H1 (cell line): ENCODE results near the gene SH3BP2. TPM values are rescaled to one million over a fixed set of nuclear protein-coding genes. Genes with fewer than 3 reads are reported as not detected.

ENCODE experiments used
- CTCF ChIA-PET: fragments of 300-600 bp; sonication (Branson Sonifier 250); formaldehyde crosslinking; loops from one replicate; lab custom pipeline; 2021; ENCODE audit not compliant: partially characterized antibody; lab: Charles Lee
- POLR2A ChIA-PET: fragments of 300-600 bp; sonication (Branson Sonifier 250); formaldehyde crosslinking; loops from one replicate; lab custom pipeline; 2021; ENCODE audit warnings: inconsistent platforms; ENCODE audit not compliant: partially characterized antibody; lab: Charles Lee
- DNase-seq, 2 experiments: peaks; one replicate each; pipeline versions ENCODE4 v3.0.0 to v3.0.0-alpha.2; 2010 to 2022; ENCODE audit warnings: low spot score in 2 of 2, low read depth in 1 of 2, mixed read lengths in 1 of 2
- FAIRE-seq: peaks from 2 replicates; lab custom pipeline; 2011; peaks lifted over from hg19 to GRCh38; lab: Jason Lieb, UNC
- H2AFZ ChIP-seq: 2 replicates; pipeline ENCODE4 v1.8.1; 2012; ENCODE audit warnings: low read length, inconsistent platforms
- H2AK5ac ChIP-seq: 2 replicates; pipeline ENCODE4 v1.6.1; 2013; ENCODE audit warnings: low read depth, low read length
- H2BK120ac ChIP-seq: replicated peaks from 2 replicates; pipeline ENCODE3; 2013; ENCODE audit warnings: low read depth, low read length, inconsistent platforms
- H2BK12ac ChIP-seq: 2 replicates; pipeline ENCODE4 v1.6.1; 2013; ENCODE audit warnings: low read depth, low read length
- H2BK15ac ChIP-seq: 2 replicates; pipeline ENCODE4 v1.6.1; 2013; ENCODE audit warnings: low read length
- H2BK20ac ChIP-seq: 2 replicates; pipeline ENCODE4 v1.6.1; 2013; ENCODE audit warnings: low read length
- H2BK5ac ChIP-seq: 2 replicates; pipeline ENCODE4 v1.6.1; 2013; ENCODE audit warnings: low read depth, low read length
- H3K14ac ChIP-seq: 2 replicates; pipeline ENCODE4 v1.6.1; 2013; ENCODE audit warnings: inconsistent platforms; ENCODE audit not compliant: insufficient read length
- H3K18ac ChIP-seq: 2 replicates; pipeline ENCODE4 v1.6.1; 2013; ENCODE audit warnings: low read length; ENCODE audit errors: extremely low read depth
- H3K23ac ChIP-seq: 2 replicates; pipeline ENCODE4 v1.6.1; 2013; ENCODE audit warnings: inconsistent platforms; ENCODE audit not compliant: insufficient read length
- H3K23me2 ChIP-seq: 2 replicates; pipeline ENCODE4 v1.6.1; 2013; ENCODE audit warnings: low read depth, low read length
- H3K27ac ChIP-seq: 2 replicates; pipeline ENCODE4 v1.6.1; 2011; ENCODE audit warnings: low read depth, low read length, inconsistent platforms
- H3K27me3 ChIP-seq, 4 experiments: replicated peaks in 1 of 4; 1 replicate in 1 of 4; 2 replicates in 3 of 4; pipeline versions ENCODE4 v1.6.1 to v1.8.1; 2011 to 2013; ENCODE audit warnings: low read length in 3 of 4, mild to moderate bottlenecking in 3 of 4, inconsistent platforms in 2 of 4, mixed read lengths in 2 of 4, moderate library complexity in 1 of 4; ENCODE audit not compliant: control insufficient read depth in 3 of 4, insufficient read depth in 3 of 4; ENCODE audit errors: extremely low read depth in 1 of 4
- H3K36me3 ChIP-seq, 4 experiments: 2 replicates each; pipeline versions ENCODE4 v1.6.1 to v1.8.1; 2011 to 2013; ENCODE audit warnings: mild to moderate bottlenecking in 4 of 4, low read length in 3 of 4, moderate library complexity in 2 of 4, control low read depth in 1 of 4, inconsistent platforms in 1 of 4; ENCODE audit not compliant: insufficient read depth in 4 of 4, control insufficient read depth in 2 of 4
- H3K4ac ChIP-seq: replicated peaks from 2 replicates; pipeline ENCODE3; 2013; ENCODE audit warnings: low read length, low read depth, mixed read lengths, inconsistent platforms; ENCODE audit not compliant: insufficient read length
- H3K4me1 ChIP-seq, 4 experiments: replicated peaks in 1 of 4; 1 replicate in 1 of 4; 2 replicates in 3 of 4; pipeline versions ENCODE4 v1.6.1 to v1.8.1; 2011 to 2013; ENCODE audit warnings: low read length in 3 of 4, inconsistent platforms in 2 of 4, mixed read lengths in 1 of 4; ENCODE audit not compliant: insufficient read depth in 4 of 4, control insufficient read depth in 3 of 4
- H3K4me2 ChIP-seq, 2 experiments: 2 replicates each; pipeline versions ENCODE4 v1.6.1 to v1.8.1; 2011 to 2013; ENCODE audit warnings: low read depth in 2 of 2, low read length in 2 of 2, control low read depth in 1 of 2, inconsistent platforms in 1 of 2, mild to moderate bottlenecking in 1 of 2; ENCODE audit not compliant: insufficient read depth in 1 of 2
- H3K4me3 ChIP-seq, 4 experiments: fragments of 200-600, 300-600 bp in 1 of 4; sonication (generic), shearing (Covaris generic), sonication (Bioruptor Twin) in 1 of 4; 2 replicates each; pipeline versions ENCODE4 v1.5.1 to v1.8.1; 2011 to 2016; ENCODE audit warnings: low read length in 4 of 4, low read depth in 3 of 4, control low read depth in 2 of 4, inconsistent platforms in 2 of 4, mild to moderate bottlenecking in 2 of 4, mixed read lengths in 1 of 4, moderate library complexity in 1 of 4; ENCODE audit not compliant: insufficient read depth in 2 of 4; ENCODE audit errors: extremely low read depth in 1 of 4
- H3K56ac ChIP-seq: replicated peaks from 2 replicates; pipeline ENCODE3; 2013; ENCODE audit warnings: low read depth, mild to moderate bottlenecking, mixed read lengths, low read length, inconsistent platforms; ENCODE audit not compliant: insufficient read length
- H3K79me1 ChIP-seq: 2 replicates; pipeline ENCODE4 v1.6.1; 2013; ENCODE audit warnings: low read depth, low read length, control low read depth
- H3K79me2 ChIP-seq, 2 experiments: 2 replicates each; pipeline versions ENCODE4 v1.6.1 to v1.8.1; 2012 to 2013; ENCODE audit warnings: low read length in 2 of 2, mild to moderate bottlenecking in 2 of 2, inconsistent platforms in 1 of 2; ENCODE audit not compliant: insufficient read depth in 2 of 2, control insufficient read depth in 1 of 2
- H3K9ac ChIP-seq, 4 experiments: replicated peaks in 1 of 4; 1 replicate in 1 of 4; 2 replicates in 3 of 4; pipeline versions ENCODE4 v1.6.1 to v1.8.1; 2011 to 2013; ENCODE audit warnings: low read depth in 3 of 4, low read length in 3 of 4, control low read depth in 2 of 4, mild to moderate bottlenecking in 2 of 4, moderate library complexity in 2 of 4, inconsistent platforms in 1 of 4; ENCODE audit errors: extremely low read depth in 1 of 4
- H3K9me3 ChIP-seq, 2 experiments: 2 replicates each; pipeline versions ENCODE4 v1.6.1 to v1.8.1; 2012 to 2013; ENCODE audit warnings: mild to moderate bottlenecking in 2 of 2, moderate library complexity in 2 of 2, control low read depth in 1 of 2, inconsistent platforms in 1 of 2, low read depth in 1 of 2, low read length in 1 of 2, mixed read lengths in 1 of 2; ENCODE audit not compliant: insufficient read depth in 2 of 2
- H4K20me1 ChIP-seq, 2 experiments: replicated peaks in 1 of 2; 2 replicates each; pipeline versions ENCODE3 to v1.8.1; 2011 to 2013; ENCODE audit warnings: inconsistent platforms in 2 of 2, low read length in 2 of 2, mild to moderate bottlenecking in 1 of 2; ENCODE audit not compliant: insufficient read depth in 2 of 2, control insufficient read depth in 1 of 2
- H4K5ac ChIP-seq: 2 replicates; pipeline ENCODE4 v1.6.1; 2013; ENCODE audit warnings: low read length, low read depth, mixed read lengths, inconsistent platforms; ENCODE audit not compliant: insufficient read length
- H4K8ac ChIP-seq: 2 replicates; pipeline ENCODE4 v1.8.0; 2013; ENCODE audit warnings: mild to moderate bottlenecking, moderate library complexity, low read length, inconsistent platforms; ENCODE audit not compliant: insufficient read depth; ENCODE audit errors: extremely low read depth
- H4K91ac ChIP-seq: replicated peaks from 2 replicates; pipeline ENCODE3; 2013; ENCODE audit warnings: low read length, mixed read lengths, inconsistent platforms; ENCODE audit not compliant: insufficient read length
- CBX8 ChIP-seq: fragments of 300-800, 300-1000 bp; sonication (generic); IDR thresholded peaks from 2 replicates; pipeline ENCODE4 v1.7.1; 2016; ENCODE audit warnings: low read depth, low read length, borderline replicate concordance
- CREB1 ChIP-seq: IDR thresholded peaks from 2 replicates; pipeline ENCODE4 v1.6.1; 2012; ENCODE audit warnings: inconsistent platforms
- CTCF ChIP-seq, 3 experiments: IDR thresholded peaks; 1 replicate in 2 of 3; 2 replicates in 1 of 3; pipeline versions ENCODE4 v1.5.1 to v1.6.1; 2011; ENCODE audit warnings: low read length in 3 of 3, mild to moderate bottlenecking in 3 of 3, inconsistent platforms in 2 of 3, low read depth in 1 of 3, moderate library complexity in 1 of 3; ENCODE audit not compliant: insufficient read depth in 1 of 3; ENCODE audit errors: control extremely low read depth in 1 of 3
- MAFK ChIP-seq: IDR thresholded peaks from 2 replicates; pipeline ENCODE4 v1.6.1; 2012; ENCODE audit warnings: low read depth, mild to moderate bottlenecking, improper control_type of control experiment, low read length
- NANOG ChIP-seq: IDR thresholded peaks from 2 replicates; pipeline ENCODE4 v1.6.1; 2011; ENCODE audit warnings: low read length, low read depth, mild to moderate bottlenecking, inconsistent platforms; ENCODE audit not compliant: insufficient read depth, poor library complexity, severe bottlenecking
- PHF8 ChIP-seq: fragments of 200-600 bp; sonication (generic); conservative IDR thresholded peaks from 2 replicates; pipeline ENCODE4 v1.7.1; 2012; ENCODE audit warnings: low read depth, mild to moderate bottlenecking, inconsistent platforms, low read length, moderate library complexity
- POLR2AphosphoS5 ChIP-seq: IDR thresholded peaks from 2 replicates; pipeline ENCODE4 v1.6.1; 2011; ENCODE audit warnings: low read depth, low read length
- RFX5 ChIP-seq: IDR thresholded peaks from 2 replicates; pipeline ENCODE4 v1.6.1; 2011; ENCODE audit warnings: low read depth, low read length, improper control_type of control experiment, borderline replicate concordance
- TAF7 ChIP-seq: optimal IDR thresholded peaks from 2 replicates; pipeline ENCODE3; 2011; ENCODE audit warnings: low read depth, mild to moderate bottlenecking, inconsistent platforms, low read length, moderate library complexity, borderline replicate concordance
- WGBS, 2 experiments: shearing (Covaris generic) in 1 of 2; methylation state at CpG; one replicate each; pipeline versions ENCODE4 v1.1.6 to v1.1.7; 2013 to 2015; ENCODE audit warnings: low lambda C conversion rate in 2 of 2, mixed read lengths in 2 of 2, inconsistent platforms in 1 of 2, low coverage in 1 of 2, missing lambda C conversion rate in 1 of 2; ENCODE audit not compliant: insufficient replicate concordance in 2 of 2, insufficient coverage in 1 of 2, insufficient read length in 1 of 2; ENCODE audit errors: extremely low coverage in 1 of 2, missing lambda C conversion rate in 1 of 2; 5-methylcytosine and 5-hydroxymethylcytosine counted together
- polyA plus RNA-seq, 7 experiments: library from polyadenylated mRNA; depleted of rRNA in 3 of 7; stranded (reverse) in 5 of 7; unstranded in 2 of 7; fragments of >200 nt in 5 of 7; fragments of 200-250 nt in 2 of 7; gene quantifications; 1 replicate in 5 of 7; 2 replicates in 1 of 7; 4 replicates in 1 of 7; pipeline versions ENCODE4 v1.2.1 to v1.2.3, GENCODE V29; 2011 to 2013; ENCODE audit warnings: missing spikeins in 2 of 7, mixed read lengths in 2 of 7
- total RNA-seq: library from RNA; stranded (reverse); fragmentation: NEBNext Ultra II Directional; extraction: Animal tissue kit (Norgen Biotek cat#: 25700); gene quantifications from 2 replicates; pipeline ENCODE4 v1.2.1, GENCODE V29; 2021

The SH3BP2 gene
- total and polyA plus RNA-seq, 2 of the 8 experiments (the other 6 are each of a cell fraction or from before 2014, with no cell fraction given): 27.4 to 31.4 TPM

- H3K36me3 ChIP-seq: peaks cover 0 to 28% (median 21%) of the 10 kb centered on the region in 4 experiments; a peak in 5 of 8 replicates
- no peak overlapping the region for H3K4me2 ChIP-seq
- H2AK5ac ChIP-seq: no peak overlapping the region
- H3K27me3 ChIP-seq: peaks cover 0 to 7% (median 0%) of the 10 kb centered on the region in 4 experiments; a peak in 2 of 7 replicates
- FAIRE-seq: no peak
- no peak overlapping the region for H2BK20ac ChIP-seq
- no peak overlapping the region for H3K9ac ChIP-seq
- H3K23ac ChIP-seq: no peak overlapping the region
- 90% methylated on average over 12 of the region's 13 CpGs; no CpG with 5 or more reads in 1 of the 2 experiments for WGBS, 2 experiments
- H3K4me1 ChIP-seq: peaks cover 0 to 14% (median 9%) of the 10 kb centered on the region in 4 experiments; a peak in 5 of 7 replicates
- no peak overlapping the region for H2BK15ac ChIP-seq
- H4K5ac ChIP-seq: no peak overlapping the region
- H2BK120ac ChIP-seq: no peak overlapping the region
- H4K91ac ChIP-seq: peak overlapping the region; percentile 72
- H3K18ac ChIP-seq: no peak overlapping the region
- DNase-seq: no peak
- H2BK5ac ChIP-seq: 0 out of 2 replicates have a peak overlapping the region, but pooled peaks have one; percentile 20
- H3K9me3 ChIP-seq: no peaks in the 10 kb centered on the region
- peaks cover 3% of the 10 kb centered on the region; the same call in 1 of the 2 replicates for H3K23me2 ChIP-seq
- no peak overlapping the region for H3K14ac ChIP-seq
- H3K56ac ChIP-seq: no peak overlapping the region
- ChIA-PET POLR2A (interaction anchor here (1.1 to 6.0 kb wide), 7 partner anchors 17 to 115 kb away, joined by 3 to 75 read pairs (median 25); partner anchors contain the start of gene TNIP2), CTCF (interaction anchor here (0.8 to 2.4 kb wide), 6 partner anchors 9 to 115 kb away, joined by 3 to 10 read pairs (median 4); no protein-coding TSS in a partner anchor)
- no peak overlapping the region for H2AFZ ChIP-seq
- no peak overlapping the region for H3K4ac ChIP-seq
- no peak overlapping the region for H2BK12ac ChIP-seq
- H3K79me1 ChIP-seq: peaks cover 11% of the 10 kb centered on the region
- no peak overlapping the region for H3K4me3 ChIP-seq
- peaks cover 0 to 14% of the 10 kb centered on the region in 2 experiments for H4K20me1 ChIP-seq
- H3K27ac ChIP-seq: no peak overlapping the region
- peaks cover 0 to 9% of the 10 kb centered on the region in 2 experiments; a peak in 1 of 4 replicates for H3K79me2 ChIP-seq
- peak overlapping the region; percentile 18; the same call in 1 of the 2 replicates for H4K8ac ChIP-seq
- TF ChIP-seq NANOG (no peak), CREB1 (no peak), MAFK (no peak), RFX5 (no peak), CBX8 (no peak), TAF7 (no peak), PHF8 (no peak), CTCF (IDR thresholded peaks at IDR 0.05; ENCODE audit: control extremely low read depth in 1 of 3, insufficient read depth in 1 of 3, low read depth in 1 of 3, low read length in 3 of 3) (no peak), POLR2AphosphoS5 (no peak)
These were observed 27.5 kb downstream of the SH3BP2 start for GRCh38 chr4:2820216-2820982.
